ENCODE measurements around the gene TMEM131L. TPM values are rescaled to one million over a fixed set of nuclear protein-coding genes. Genes with fewer than 3 reads are reported as not detected.
A peak's percentile ranks its signal among the peaks of the same experiment; 100 is the strongest.

Gene TMEM131L
- total RNA-seq, 3 donors from 2014 or later, result 5.9 to 9.8 (median 6.7) TPM

- no peaks in the 10 kb centered on the region for H3K9me3 ChIP-seq
- no peak for DNase-seq
- H3K36me3 ChIP-seq (ENCODE audit: low read depth), result no peaks in the 10 kb centered on the region
- intact Hi-C loops (cut with DNase I, micrococcal nuclease), result no loop called here
- no peak overlapping the region for H3K4me3 ChIP-seq
- TF ChIP-seq CTCF (IDR thresholded peaks at IDR 0.05), result no peak
- peaks cover 6% of the 10 kb centered on the region for H3K4me1 ChIP-seq (ENCODE audit: low read depth)
- ATAC-seq, result peak; percentile 15
These were observed 19.2 kb downstream of the TMEM131L start for GRCh38 chr4:153485359-153485758.

GRCh38 chr4:153485860-153486259 lies 19.7 kb downstream of the TMEM131L start:
- TF ChIP-seq CTCF (IDR thresholded peaks at IDR 0.05), result no peak
- intact Hi-C loops (cut with DNase I, micrococcal nuclease), result no loop called here
- DNase-seq (no peak), ATAC-seq (no peak)
- Histone ChIP-seq H3K9me3 (no peaks in the 10 kb centered on the region), H3K36me3 (ENCODE audit: low read depth) (no peaks in the 10 kb centered on the region), H3K4me1 (ENCODE audit: low read depth) (peaks cover 6% of the 10 kb centered on the region), H3K4me3 (no peak overlapping the region)

DNA sequence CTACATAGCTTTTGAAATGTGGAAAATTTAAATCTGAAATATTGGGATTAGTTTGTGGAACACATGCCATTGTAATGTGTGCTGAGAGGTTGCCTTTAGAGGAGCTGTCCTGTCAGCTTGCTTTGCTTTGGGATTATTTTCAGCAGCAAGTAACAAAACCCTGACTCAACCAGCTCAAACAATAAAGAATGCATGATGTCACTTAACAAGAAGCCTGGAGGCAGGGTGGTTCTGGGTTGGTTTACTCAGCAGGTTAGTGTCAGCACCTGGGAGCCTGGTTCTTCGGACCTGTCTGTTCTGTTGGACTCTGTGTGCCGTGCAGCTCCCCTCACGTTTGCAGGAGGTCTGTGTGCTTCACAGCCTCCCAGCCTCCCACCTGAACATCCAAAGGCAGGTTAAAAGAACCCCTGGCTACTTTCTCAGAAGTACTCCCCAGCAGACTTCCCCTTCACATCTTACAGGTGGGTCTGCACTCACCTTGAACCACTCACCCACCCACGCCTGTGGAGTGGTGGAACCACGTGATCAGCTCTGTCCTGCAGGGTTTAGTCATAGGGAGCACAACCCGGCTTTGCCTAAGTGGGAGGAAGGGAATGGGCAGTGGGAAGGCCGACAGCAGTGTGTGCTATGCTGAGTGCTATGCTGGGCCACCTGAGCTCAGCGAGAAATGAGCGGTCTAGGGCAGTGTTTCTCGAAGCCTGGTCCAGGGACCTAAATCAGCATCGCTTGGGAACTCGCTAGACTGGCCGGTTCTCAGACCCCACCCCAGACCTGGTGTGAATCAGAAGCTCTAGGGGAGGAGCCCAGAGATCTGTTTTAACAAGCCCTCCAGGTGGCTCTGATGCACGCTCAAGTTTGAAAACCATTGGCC lies 20.4 kb downstream of the TMEM131L start:
- DNase-seq, result no peak
- no peak for TF ChIP-seq CTCF (IDR thresholded peaks at IDR 0.05)
- Histone ChIP-seq H3K4me3 (no peak overlapping the region), H3K36me3 (ENCODE audit: low read depth) (no peaks in the 10 kb centered on the region), H3K9me3 (no peaks in the 10 kb centered on the region), H3K4me1 (ENCODE audit: low read depth) (peaks cover 6% of the 10 kb centered on the region)
- intact Hi-C loops (cut with DNase I, micrococcal nuclease), result no loop called here
- peak; percentile 36 for ATAC-seq

DNA sequence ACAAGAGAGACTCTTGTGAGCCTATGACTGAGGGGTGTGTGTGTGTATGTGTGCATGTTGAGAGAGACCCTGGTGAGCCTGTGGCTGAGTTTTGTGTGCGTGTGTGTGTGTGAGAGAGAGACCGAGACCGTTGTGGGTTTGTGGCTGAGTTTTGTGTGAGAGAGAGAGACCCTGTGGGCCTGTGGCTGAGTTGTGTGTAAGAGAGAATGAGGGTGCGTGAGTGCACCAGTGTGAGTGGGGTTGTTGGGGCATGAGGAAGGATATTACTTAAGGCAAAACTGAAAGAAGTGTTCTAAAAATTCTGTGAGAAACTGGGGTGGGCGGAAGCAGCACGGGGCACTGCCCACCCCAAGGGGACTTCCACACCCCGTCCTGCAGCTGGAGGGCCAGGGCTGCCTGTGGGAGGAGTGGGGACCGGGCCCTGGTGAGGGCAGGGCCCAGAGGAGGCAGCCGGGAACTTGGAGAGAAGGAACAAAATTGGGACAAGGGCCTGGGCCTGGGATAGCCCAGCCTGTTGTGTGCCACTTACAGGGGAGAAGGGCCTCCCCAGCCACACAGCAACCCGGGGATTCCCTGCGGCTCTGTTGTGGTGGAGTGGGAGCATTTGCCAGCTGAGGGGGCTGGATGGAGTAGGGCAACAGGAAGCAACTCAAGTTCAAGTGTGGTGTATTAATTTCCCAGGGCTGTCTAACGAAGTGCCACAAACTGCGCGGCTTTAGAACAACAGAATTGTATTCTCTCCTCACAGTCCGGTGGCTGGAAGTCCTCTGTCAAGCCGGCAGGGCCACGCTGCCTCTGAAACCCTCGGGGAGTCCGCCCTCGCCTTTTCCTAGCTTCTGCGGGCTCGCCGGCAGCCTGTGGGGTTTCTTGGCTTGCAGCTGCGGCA lies 22.1 kb downstream of the TMEM131L start:
- peak; percentile 60 for ATAC-seq
- H3K4me1 ChIP-seq (ENCODE audit: low read depth), result peaks cover 6% of the 10 kb centered on the region
- no peaks in the 10 kb centered on the region for H3K36me3 ChIP-seq (ENCODE audit: low read depth)
- intact Hi-C loops (cut with DNase I, micrococcal nuclease), result no loop called here
- no peaks in the 10 kb centered on the region for H3K9me3 ChIP-seq
- DNase-seq, result peak in 2 of 3 donors; percentile 44 to 69
- H3K4me3 ChIP-seq, result no peak overlapping the region
- TF ChIP-seq CTCF (IDR thresholded peaks at IDR 0.05), result no peak

- Histone ChIP-seq H3K9me3 (no peaks in the 10 kb centered on the region), H3K36me3 (ENCODE audit: low read depth) (no peaks in the 10 kb centered on the region), H3K4me1 (ENCODE audit: low read depth) (peaks cover 6% of the 10 kb centered on the region), H3K4me3 (no peak overlapping the region)
- intact Hi-C loops (cut with DNase I, micrococcal nuclease), result no loop called here
- no peak for ATAC-seq
- TF ChIP-seq CTCF (IDR thresholded peaks at IDR 0.05), result no peak
- DNase-seq, result no peak
These were observed 23.8 kb downstream of the TMEM131L start for GRCh38 chr4:153489856-153490558.

All from mucosa of descending colon (tissue), 3 donors.